ENCODE measurements around the gene KIRREL3.

Gene KIRREL3

DNA sequence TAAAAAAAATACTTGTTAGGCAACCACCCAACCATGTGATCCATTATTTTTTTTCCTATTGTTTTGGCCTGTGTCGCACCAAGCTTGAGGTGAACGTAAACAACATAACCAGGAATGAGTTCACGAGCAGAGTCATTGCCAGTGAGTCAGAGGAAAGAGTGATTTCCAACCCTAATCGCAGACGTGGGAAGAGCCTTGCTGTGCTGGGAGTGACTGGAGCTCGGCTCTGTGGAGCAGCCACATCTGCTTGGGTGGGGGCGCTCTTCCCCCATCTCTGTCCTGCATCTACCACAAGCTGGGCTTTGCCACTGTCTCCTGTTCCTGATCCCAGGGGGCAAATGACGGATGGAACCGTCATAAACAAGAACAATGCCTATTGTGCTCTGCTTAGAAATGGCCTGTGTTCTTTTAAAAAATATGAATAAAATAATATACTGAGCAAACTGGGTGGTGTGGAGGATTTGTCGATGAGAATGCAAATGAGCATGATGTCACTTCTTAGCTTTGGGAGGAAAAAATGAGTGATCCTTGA, 210.0 kb downstream of the KIRREL3 start:
- DNase-seq: peak; percentile 87
- in situ Hi-C loops (cut with HindIII; ENCODE audit: low pct_ligation_motif_present, low pct_unique_long_range_greater_than_20kb, low sequenced_read_pairs): no loop called here

DNA sequence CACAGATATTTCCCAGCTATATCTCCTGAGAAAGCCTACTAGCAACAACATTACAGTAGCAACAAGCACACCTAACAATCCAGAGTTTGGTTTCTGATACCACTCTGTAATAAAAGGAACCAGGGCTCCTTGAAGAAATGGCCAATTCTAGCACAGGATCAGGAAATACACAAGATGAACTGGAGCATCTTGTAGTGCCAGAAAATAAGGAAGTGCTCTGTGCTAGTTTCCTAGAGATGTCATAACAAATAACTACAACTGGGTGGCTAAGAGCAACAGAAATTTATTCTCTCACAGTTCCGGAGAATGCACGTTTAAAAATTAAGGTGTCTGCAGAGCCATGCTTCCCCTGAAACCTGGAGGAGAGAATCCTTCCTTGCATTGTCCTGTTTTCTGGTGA, 217.8 kb downstream of the KIRREL3 start:
- no peak for DNase-seq
- in situ Hi-C loops (cut with HindIII; ENCODE audit: low pct_ligation_motif_present, low pct_unique_long_range_greater_than_20kb, low sequenced_read_pairs): no loop called here

DNA sequence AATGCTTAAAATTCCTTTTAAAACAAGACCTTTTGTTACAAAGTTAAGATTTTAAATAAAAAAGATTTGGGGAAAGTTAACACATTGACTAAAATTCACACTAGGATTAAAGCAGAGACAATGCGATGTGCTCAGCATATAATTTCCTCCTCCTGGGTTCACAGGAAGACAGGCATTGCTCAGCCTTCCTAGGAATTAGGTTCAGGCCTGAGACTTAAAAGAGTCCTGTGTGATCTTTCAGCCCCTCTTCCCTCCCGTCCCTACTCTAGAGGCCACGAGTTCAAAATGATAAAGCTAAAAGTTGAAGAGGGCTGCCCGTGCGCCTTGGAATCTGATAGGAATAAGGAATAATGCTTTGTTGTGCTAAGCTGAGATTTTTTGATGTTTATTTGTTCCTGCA, 218.6 kb downstream of the KIRREL3 start:
- in situ Hi-C loops (cut with HindIII; ENCODE audit: low pct_ligation_motif_present, low pct_unique_long_range_greater_than_20kb, low sequenced_read_pairs): no loop called here
- DNase-seq: no peak

DNA sequence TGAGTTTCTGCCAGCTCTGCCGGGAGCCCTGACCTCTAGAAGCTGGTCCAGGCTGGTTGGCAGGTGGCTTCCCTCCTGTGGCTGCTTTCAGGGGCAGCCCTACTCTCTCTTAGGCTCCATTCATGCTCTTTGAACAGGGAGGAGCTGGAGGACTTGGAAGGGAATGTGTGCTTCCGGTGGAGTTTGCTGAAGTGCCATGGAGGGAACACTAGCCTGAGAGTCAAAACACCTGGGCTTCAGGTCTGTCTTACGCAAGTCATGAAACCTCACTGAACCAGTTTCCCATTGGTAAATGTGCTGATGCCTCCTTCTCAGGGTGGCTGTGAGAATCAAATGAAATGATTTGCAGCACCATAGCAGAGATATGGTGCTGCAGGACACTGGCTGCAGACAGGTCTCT, 224.5 kb downstream of the KIRREL3 start:
- DNase-seq: no peak
- in situ Hi-C loops (cut with HindIII; ENCODE audit: low pct_ligation_motif_present, low pct_unique_long_range_greater_than_20kb, low sequenced_read_pairs): no loop called here

DNA sequence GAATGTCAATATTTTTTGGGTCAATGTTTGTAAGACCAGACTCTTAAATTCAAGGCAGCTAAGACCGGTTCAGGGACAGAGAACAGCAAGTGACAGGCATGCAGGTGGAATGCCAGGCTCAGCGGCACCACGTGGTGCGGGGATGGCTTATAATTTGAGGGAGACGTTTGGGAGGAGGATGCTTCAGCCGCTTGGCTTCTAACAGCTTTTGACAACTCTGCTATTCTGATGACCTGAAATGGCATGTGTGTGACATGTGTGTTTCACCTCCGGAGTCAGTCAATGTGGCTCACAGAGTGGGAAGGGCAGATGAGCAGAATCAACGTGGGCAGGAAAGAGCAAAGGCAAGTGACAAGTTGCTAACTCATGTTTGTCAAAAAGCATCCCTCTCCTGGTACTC, 228.3 kb downstream of the KIRREL3 start:
- no peak for DNase-seq
- in situ Hi-C loops (cut with HindIII; ENCODE audit: low pct_ligation_motif_present, low pct_unique_long_range_greater_than_20kb, low sequenced_read_pairs): no loop called here

DNA sequence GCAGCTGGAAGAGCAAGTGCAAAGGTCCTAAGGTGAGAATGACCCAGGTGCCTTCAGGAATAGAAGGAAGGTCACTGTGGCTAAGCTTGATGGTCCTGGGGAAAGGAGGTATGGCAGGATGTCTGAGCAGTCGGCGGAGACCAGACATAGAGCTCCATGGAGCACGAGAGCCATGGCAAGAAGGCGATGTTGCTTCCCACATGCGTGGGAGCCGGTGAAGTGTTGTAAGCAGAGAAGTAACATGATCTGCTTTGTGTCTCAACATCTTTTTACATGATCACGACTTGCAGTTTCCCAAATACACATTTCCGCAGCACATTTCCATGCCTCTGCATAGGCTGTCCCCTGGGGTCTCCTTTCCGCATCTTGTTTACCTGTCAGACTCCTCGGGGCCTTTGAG, 231.9 kb downstream of the KIRREL3 start:
- no peak for DNase-seq
- in situ Hi-C loops (cut with HindIII; ENCODE audit: low pct_ligation_motif_present, low pct_unique_long_range_greater_than_20kb, low sequenced_read_pairs): no loop called here

DNA sequence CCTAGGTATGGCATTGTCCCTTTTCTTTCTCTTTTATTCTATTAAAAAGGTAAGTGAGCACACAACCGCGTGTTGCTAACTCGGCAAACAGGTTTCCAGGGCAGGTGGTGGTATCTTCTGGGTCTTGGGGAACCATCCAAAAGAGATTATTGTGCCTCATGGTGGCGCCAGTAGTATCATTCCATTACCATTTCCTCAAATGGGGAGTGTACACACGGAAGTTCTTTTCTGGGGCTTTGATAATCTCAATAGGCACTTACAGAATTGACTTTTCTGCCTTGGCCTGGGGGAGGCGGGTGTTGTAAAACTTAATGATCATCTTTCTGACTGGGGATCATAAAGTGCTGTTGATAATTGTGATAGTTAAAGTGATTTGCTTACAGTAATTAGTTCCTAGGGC, 234.1 kb downstream of the KIRREL3 start:
- no peak for DNase-seq
- in situ Hi-C loops (cut with HindIII; ENCODE audit: low pct_ligation_motif_present, low pct_unique_long_range_greater_than_20kb, low sequenced_read_pairs): no loop called here

DNA sequence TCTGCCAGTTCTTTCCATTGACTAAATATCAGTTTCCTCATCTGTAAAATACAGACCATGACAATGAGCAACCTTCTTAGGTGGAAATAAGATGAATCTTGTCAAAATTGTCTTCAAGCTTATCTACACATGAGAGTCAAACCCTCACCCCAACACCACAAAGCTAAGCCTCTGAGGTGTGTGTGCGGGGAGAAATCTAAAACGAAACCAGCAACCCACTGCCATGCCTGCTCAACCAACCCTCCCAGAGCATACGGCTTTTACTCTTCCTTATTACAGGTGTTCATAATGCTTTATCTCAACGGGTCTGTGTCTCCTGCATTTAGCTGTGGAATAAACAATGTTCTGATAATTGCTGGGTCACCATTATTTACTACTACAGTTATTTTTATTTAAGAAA, 235.4 kb downstream of the KIRREL3 start:
- in situ Hi-C loops (cut with HindIII; ENCODE audit: low pct_ligation_motif_present, low pct_unique_long_range_greater_than_20kb, low sequenced_read_pairs): no loop called here
- DNase-seq: no peak

DNA sequence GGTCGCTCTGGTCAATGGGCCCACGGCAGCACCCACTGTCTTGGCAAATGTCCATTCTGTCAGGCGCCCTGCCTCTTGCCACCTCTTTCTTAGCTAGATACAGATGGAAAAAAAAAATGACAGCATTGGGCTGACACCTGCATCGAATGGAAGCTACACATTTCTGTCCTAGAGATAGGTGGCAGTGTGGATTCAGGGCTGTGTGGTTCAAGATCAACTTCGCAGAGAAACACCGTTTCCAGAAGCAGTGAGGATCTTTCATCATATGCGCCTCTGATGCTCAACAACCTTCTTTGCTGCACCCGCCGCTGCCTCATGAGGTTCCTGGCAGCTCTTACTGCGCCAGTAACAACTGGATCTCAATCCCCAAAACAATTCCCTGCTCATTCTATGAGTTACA, 236.3 kb downstream of the KIRREL3 start:
- in situ Hi-C loops (cut with HindIII; ENCODE audit: low pct_ligation_motif_present, low pct_unique_long_range_greater_than_20kb, low sequenced_read_pairs): no loop called here
- no peak for DNase-seq

DNA sequence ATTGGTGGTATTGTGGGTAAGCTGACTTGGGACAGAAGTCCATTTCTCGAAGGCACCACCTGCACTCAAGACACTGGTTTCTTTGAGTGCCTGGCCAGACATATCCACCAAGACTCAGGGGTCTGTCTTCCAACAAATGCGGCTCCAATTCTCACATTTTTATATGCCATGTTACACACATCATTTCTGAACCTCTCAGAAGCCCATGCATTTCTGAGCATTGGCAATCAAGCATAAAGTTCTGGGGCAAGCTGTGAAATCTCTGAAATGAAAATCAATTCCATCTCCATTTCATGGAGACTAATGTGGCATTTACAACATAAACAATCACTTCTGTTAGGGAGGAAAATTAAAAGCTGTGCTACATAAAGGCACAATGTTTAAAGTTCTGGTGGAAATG, 243.7 kb downstream of the KIRREL3 start:
- in situ Hi-C loops (cut with HindIII; ENCODE audit: low pct_ligation_motif_present, low pct_unique_long_range_greater_than_20kb, low sequenced_read_pairs): no loop called here
- no peak for DNase-seq

DNA sequence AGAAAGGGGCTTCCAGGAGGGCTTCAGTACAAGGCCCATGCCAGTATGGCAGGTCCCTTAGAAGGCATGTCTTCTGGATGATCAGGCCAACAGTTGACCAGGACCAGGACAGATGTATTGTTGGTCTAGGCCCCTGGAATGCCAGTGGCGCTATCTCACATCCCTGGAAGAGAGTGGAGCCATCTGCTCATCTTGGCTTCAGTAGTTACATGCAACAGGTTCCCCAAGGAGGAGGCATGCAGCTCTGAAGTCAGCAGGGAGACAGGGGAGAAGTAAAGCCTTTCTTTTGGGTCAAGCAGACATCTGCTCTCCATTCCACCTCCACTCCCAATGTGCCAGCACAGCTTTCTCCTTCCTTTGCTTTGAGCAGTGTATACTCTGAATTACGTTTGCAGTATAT, 244.1 kb downstream of the KIRREL3 start:
- DNase-seq: no peak
- in situ Hi-C loops (cut with HindIII; ENCODE audit: low pct_ligation_motif_present, low pct_unique_long_range_greater_than_20kb, low sequenced_read_pairs): no loop called here

DNA sequence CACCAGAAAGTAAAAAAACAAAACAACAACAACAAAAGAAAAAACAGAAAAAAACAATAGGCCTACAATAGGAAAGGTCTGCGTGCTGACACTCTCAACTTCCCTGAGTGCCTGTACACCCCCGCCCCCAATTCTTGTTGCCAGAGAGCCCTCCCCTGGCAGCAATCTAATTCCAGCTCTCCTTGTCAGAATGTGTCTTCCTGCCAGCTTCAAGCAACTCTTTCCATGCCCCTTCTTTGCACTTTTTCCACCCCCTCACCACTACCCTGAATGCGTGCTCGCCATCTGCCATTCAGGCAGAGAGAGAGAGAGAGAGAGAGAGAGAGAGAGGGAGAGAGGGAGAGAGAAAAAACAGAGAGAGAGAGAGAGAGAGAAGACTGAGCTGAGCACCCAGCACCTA, 245.0 kb downstream of the KIRREL3 start:
- DNase-seq: no peak
- in situ Hi-C loops (cut with HindIII; ENCODE audit: low pct_ligation_motif_present, low pct_unique_long_range_greater_than_20kb, low sequenced_read_pairs): no loop called here

DNA sequence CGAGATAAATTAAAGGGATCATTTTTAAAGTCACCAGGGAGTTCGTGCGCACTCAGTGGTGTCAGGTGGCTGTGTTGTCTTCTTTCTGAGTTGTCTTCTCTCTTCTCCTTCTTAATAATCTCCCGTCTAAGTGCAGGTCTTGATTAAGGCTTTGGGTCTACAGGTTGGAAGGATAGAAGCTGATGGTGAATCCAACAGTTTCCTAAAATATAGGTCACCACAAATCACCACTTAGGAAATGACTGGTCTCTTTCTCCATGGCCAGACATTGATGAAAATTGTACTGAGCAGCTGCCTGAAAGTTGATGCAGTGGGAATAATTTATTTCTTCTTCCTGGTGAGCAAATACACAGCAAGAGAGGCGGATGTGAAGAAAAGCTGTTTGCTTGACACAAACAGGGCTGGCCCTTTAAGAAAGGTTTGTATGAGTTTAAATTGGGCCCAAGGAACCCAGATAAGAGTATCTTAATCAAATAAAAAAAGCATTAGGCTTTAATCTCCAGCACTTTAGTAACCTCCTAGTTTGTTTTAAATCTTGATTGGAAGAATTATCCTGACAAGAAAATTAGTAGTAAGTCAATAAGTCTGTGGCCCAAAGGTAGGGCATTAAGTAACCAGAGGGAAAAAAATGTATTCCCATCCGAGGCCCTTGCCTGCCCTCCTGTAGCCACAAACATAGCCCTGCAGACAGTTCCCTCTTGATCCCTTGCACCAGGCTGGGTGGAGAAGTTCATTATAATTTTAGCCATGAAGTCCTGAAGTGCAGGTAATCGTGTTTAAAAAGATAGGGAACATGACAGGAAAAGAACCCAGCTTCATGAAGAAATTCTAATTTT, 245.8 kb downstream of the KIRREL3 start:
- in situ Hi-C loops (cut with HindIII; ENCODE audit: low pct_ligation_motif_present, low pct_unique_long_range_greater_than_20kb, low sequenced_read_pairs): no loop called here
- no peak for DNase-seq

DNA sequence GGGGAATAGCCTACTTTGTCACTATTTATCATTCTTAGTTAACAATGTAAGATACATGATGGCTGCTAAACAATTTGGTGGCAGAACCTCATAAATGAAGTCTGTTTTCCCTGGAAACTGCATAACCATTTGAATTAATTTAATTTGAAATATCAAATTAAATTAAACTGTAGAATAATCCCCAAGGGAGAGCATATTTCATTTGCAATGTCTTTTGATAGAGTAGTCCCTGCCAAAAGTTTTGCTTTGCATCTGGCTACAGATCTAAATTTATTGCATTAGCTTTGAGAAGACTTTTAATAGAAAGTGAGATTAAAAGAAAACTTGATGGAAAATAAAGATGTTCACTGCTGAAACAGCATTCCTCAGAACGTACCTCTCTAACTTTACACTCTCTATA, 246.6 kb downstream of the KIRREL3 start:
- in situ Hi-C loops (cut with HindIII; ENCODE audit: low pct_ligation_motif_present, low pct_unique_long_range_greater_than_20kb, low sequenced_read_pairs): no loop called here

DNA sequence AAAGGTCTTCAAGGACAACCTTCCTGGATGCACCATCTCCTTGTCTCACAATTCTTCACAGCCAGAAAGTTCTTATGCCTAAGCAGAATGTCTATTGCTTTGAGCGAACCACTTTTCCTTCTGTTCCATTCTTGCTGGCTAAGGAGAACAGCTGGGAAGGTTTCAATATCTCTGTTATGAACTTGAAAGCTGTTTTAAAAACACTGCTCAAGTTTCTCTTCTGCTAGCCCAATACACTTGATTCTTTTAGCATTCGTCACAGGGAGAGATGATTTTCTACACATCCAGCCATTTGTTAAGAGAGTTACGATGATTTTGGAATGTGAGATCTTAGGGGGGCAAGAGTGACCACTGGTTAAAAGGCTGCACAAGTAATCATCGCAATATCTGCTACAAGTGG, 249.3 kb downstream of the KIRREL3 start:
- DNase-seq: no peak
- in situ Hi-C loops (cut with HindIII; ENCODE audit: low pct_ligation_motif_present, low pct_unique_long_range_greater_than_20kb, low sequenced_read_pairs): no loop called here

More for the DNA sequence above, 246.6 kb downstream of the KIRREL3 start:
- no peak for DNase-seq

DNA sequence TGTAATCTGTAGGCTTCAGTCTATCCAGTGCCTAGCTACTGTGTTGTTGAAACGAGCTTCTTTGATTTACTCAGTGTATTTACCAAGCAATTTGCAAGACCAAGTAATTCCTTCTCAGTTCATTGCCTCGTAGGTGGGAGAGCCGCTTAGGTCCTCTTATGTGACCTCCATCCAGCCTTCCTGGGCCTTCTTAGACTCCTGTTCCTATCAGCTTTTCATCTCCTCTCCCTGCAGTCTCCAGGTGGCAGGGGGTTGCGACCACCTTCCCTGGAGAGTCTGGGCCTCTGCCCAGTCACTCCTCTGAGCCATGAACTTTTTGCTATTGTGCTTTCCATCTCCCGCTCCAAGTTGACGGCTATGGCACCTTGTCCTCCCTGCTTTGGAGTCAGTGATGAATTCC, 251.8 kb downstream of the KIRREL3 start:
- no peak for DNase-seq
- in situ Hi-C loops (cut with HindIII; ENCODE audit: low pct_ligation_motif_present, low pct_unique_long_range_greater_than_20kb, low sequenced_read_pairs): no loop called here

DNA sequence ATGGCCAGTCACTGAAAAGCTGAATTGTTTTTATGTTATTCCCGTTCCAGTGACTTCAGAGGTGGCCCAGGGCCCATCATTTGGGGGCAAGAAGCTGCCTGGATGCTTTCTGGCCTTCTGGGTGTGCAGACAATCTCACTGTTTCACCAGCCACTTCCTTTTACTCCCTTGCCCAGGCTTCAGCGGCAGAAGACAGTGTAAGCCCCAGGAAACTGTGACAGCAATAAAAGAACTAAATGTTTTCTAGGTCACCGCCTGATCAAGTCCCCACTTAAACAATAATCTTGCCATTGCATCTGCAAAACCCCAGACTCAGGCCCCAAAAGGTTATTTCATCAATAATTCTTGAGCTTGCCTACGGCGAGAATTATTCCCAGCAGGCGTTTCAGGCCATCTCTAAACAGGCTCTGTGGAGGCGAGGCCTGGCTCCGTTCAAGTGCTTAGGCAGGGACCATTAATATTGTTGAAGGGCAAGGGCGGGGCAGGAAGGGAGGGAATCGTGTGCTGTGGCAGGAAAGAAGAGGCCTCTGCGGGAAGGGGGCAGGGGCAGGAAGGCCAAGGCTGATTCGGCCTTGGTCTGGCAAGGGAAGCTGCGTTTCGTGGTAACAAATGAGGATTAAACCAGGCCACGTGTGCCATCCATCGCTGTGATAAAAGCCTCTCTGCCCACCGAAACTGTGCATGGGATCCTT, 252.3 kb downstream of the KIRREL3 start:
- in situ Hi-C loops (cut with HindIII; ENCODE audit: low pct_ligation_motif_present, low pct_unique_long_range_greater_than_20kb, low sequenced_read_pairs): no loop called here
- no peak for DNase-seq

DNA sequence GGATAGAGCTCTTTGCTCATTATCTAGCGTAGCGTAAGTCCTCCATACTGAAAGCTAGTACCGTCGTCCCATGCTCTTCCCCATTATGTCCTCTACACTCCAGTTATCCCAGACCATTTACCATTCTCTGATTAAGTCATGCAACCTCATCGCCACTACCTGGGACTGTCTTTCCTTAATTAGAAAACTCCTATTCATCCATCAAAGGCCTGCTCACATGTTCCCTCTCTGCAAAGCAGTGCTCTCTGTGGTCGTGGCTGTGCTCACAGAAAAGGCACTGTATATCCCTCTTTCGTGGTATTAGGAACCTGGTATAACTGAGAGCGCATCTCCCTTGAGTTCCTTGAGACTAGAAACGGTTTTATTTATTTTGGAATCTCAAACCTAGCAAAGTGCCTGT, 253.3 kb downstream of the KIRREL3 start:
- in situ Hi-C loops (cut with HindIII; ENCODE audit: low pct_ligation_motif_present, low pct_unique_long_range_greater_than_20kb, low sequenced_read_pairs): no loop called here
- DNase-seq: no peak

DNA sequence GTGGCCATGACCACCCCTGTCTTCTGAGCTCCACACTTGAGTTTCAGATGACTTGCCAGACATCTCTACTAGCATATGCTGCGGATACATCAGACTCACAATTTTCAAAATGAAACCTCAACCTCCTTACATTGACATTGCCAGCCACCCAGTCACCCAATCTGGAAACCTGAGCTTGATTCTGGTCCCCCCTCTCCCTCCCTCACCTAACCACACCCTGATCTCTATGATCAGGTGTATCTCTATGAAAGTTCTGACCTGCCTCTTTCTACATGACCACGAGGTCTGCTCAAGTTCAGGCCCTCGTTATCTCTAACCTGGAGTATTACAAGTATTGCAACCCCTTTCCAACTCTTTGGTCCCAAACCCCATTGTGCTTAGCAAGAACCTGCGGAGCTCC, 254.1 kb downstream of the KIRREL3 start:
- no peak for DNase-seq
- in situ Hi-C loops (cut with HindIII; ENCODE audit: low pct_ligation_motif_present, low pct_unique_long_range_greater_than_20kb, low sequenced_read_pairs): no loop called here

DNA sequence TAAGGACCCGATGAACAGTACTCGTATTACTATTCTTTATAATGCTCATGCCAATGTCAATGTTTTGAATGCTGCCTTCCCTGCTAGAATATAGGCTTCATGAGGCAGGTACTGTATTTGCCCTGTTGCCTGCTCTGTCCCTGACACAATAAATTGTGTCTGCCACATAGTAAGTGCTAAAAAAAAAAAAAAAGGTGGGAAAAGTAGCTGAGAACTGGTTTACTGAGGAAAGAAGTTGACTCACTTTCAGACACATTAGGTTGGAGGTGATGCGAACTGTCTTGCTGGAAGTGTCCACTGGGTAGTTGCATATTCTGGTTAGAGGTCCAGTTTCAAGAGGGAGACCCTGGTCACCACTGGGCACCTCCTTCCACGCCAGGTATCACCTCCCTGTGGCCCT, 255.9 kb downstream of the KIRREL3 start:
- in situ Hi-C loops (cut with HindIII; ENCODE audit: low pct_ligation_motif_present, low pct_unique_long_range_greater_than_20kb, low sequenced_read_pairs): no loop called here
- DNase-seq: no peak
